ENCODE data around the gene ADAMTS4.

- no peak for TF ChIP-seq CTCF (conservative IDR thresholded peaks at IDR 0.05)
- no peak for TF ChIP-seq ZFX (IDR thresholded peaks at IDR 0.05)
Observed at GRCh38 chr1:161195171-161195570, 3.7 kb downstream of the ADAMTS4 start.
